Heart right ventricle (tissue), 16 donors: ENCODE data around the gene CIC. TPM values are rescaled to one million over a fixed set of nuclear protein-coding genes. Genes with fewer than 3 reads are reported as not detected.
A peak's percentile ranks its signal among the peaks of the same experiment; 100 is the strongest.

Experiments
- ATAC-seq, 8 donors: fragments of 200-7000 bp; cut with Tn5 transposase; one replicate each; pipeline ENCODE4 v1.9.1; 2020; ENCODE audit warnings: mild to moderate bottlenecking in 8 of 8, moderate library complexity in 8 of 8, moderate number of reproducible peaks in 1 of 8
- DNase-seq, 2 donors: peaks; one replicate each; pipeline ENCODE4 v3.0.0-alpha.2; 2020
- H3K27ac ChIP-seq, 10 donors: fragments of 200-600 bp; sonication (generic) in 2 of 10; one replicate each; pipeline versions ENCODE4 v1.5.0 to v1.8.0; 2020 to 2022; ENCODE audit warnings: mild to moderate bottlenecking in 3 of 10
- H3K27me3 ChIP-seq, 7 donors: fragments of 200-600 bp; one replicate each; pipeline ENCODE4 v1.8.0; 2021 to 2022; ENCODE audit warnings: mild to moderate bottlenecking in 2 of 7
- H3K36me3 ChIP-seq, 9 donors: fragments of 200-600 bp; sonication (generic) in 1 of 9; one replicate each; pipeline versions ENCODE4 v1.5.0 to v1.8.0; 2020 to 2022; ENCODE audit warnings: mild to moderate bottlenecking in 2 of 9
- H3K4me1 ChIP-seq, 9 donors: fragments of 200-600 bp; sonication (generic) in 1 of 9; one replicate each; pipeline versions ENCODE4 v1.5.0 to v1.8.0; 2020 to 2022; ENCODE audit warnings: mild to moderate bottlenecking in 4 of 9
- H3K4me3 ChIP-seq, 10 donors: fragments of 200-600 bp; sonication (generic) in 2 of 10; one replicate each; pipeline versions ENCODE4 v1.5.0 to v1.8.0; 2020 to 2022; ENCODE audit warnings: mild to moderate bottlenecking in 7 of 10, moderate library complexity in 2 of 10
- H3K9me3 ChIP-seq, 11 donors: fragments of 200-600 bp in 10 of 11; sonication (generic) in 2 of 11; one replicate each; pipeline versions ENCODE4 v1.5.0 to v1.8.0; 2013 to 2022; ENCODE audit warnings: mild to moderate bottlenecking in 2 of 11, control low read depth in 1 of 11, moderate library complexity in 1 of 11
- WGBS, 2 donors: extraction: QIAGEN DNeasy Blood & Tissue Kit; methylation state at CpG; one replicate each; pipeline ENCODE4 v1.1.7; 2013; ENCODE audit warnings: inconsistent platforms in 1 of 2; 5-methylcytosine and 5-hydroxymethylcytosine counted together
- intact Hi-C, 10 donors: fragments of 100-400 bp; cut with DNase I; formaldehyde crosslinking; loops; one replicate each; pipeline versions ENCODE4 v1.11.1 to v1.14.2; 2022
- polyA plus RNA-seq, 2 donors: library from polyadenylated mRNA; stranded (reverse); fragments of 200-250 nt; gene quantifications; one replicate each; pipeline ENCODE4 v1.2.3, GENCODE V29; 2013
- total RNA-seq, 10 donors: library from RNA; stranded (reverse); fragmentation: NEBNext Ultra II Directional in 3 of 10; extraction: Animal tissue kit (Norgen Biotek cat#: 25700) in 3 of 10; gene quantifications; one replicate each; pipeline versions ENCODE4 v1.2.1 to v1.2.4, GENCODE V29; 2021 to 2023
- TF ChIP-seq, protein P1 (sequence below), 9 donors: fragments of 200-600 bp; sonication (generic) in 2 of 9; IDR thresholded peaks; one replicate each; pipeline versions ENCODE4 v1.5.0 to v1.8.0; 2021 to 2022; ENCODE audit warnings: antibody characterized with exemption in 9 of 9, mild to moderate bottlenecking in 5 of 9, moderate library complexity in 1 of 9
- donor health status: Arrhythmogenic right ventricular cardiomyopathy.
- donor health status: ischemic (EF 13 %, LVEDD 7.1; RV severe dilation, severe dysfunction).
- donor health status: healthy with polysubstance abuse.
- donor health status: DM: no; HTN: yes; CAD: no.
- donor health status: DM: no; HTN: no; CAD: no.
- donor health status: ischemic (EF 25% LVEDD 6.9; RV normal size, moderate dysfunction).
- donor health status: ischemic (EF 25% LVEDD 5.7; RV mildly dilated, moderate dysfunction).
- donor health status: healthy.
- donor health status: DM: yes; HTN: yes; CAD: no.
- donor health status: Ischemic cardiomyopathy.
- donor health status: ischemic (EF 35%, LVEDD 5.7; RV mildly dilated, moderate dysfunction).
- donor health status: nonischemic (EF 11% LVEDD 7.7; RV severe dilation, severe dysfunction).
- donor health status: DM: yes; HTN: yes; CAD: no.
- donor health status: PGD.
- donor health status: ischemic (EF 29% LVEDD 5.4; RV normal size, mild dysfunction).
- donor health status: nonischemic (EF 23%, LVEDD 6.1; RV moderate dilation, normal function).

CIC gene
- total and polyA plus RNA-seq, 12 donors: 17.6 to 42.0 (median 32.0) TPM

GRCh38 chr19:42325896-42326771 lies 57.1 kb downstream of the CIC start:
- 3 to 4% methylated on average over 37 of the region's 37 CpGs for WGBS, 2 donors
- ATAC-seq (peak; percentile 2 to 54 (median 32)), DNase-seq (no peak)
- intact Hi-C loops: loop anchor here in 6 of 10 donors (1.0 to 10.0 kb wide), 5 partner anchors 71 to 193 kb away; partner anchors contain the start of gene POU2F2 (in 6 of the 6)
- Histone ChIP-seq H3K9me3 (no peaks in the 10 kb centered on the region), H3K27ac (peak overlapping the region; percentile 51 to 90 (median 84)), H3K27me3 (peaks cover 12 to 35% (median 26%) of the 10 kb centered on the region in 7 donors), H3K4me1 (peaks cover 9 to 36% (median 29%) of the 10 kb centered on the region in 9 donors), H3K36me3 (no peaks in the 10 kb centered on the region), H3K4me3 (peak overlapping the region; percentile 72 to 96 (median 84))
- TF ChIP-seq, protein P1, sequence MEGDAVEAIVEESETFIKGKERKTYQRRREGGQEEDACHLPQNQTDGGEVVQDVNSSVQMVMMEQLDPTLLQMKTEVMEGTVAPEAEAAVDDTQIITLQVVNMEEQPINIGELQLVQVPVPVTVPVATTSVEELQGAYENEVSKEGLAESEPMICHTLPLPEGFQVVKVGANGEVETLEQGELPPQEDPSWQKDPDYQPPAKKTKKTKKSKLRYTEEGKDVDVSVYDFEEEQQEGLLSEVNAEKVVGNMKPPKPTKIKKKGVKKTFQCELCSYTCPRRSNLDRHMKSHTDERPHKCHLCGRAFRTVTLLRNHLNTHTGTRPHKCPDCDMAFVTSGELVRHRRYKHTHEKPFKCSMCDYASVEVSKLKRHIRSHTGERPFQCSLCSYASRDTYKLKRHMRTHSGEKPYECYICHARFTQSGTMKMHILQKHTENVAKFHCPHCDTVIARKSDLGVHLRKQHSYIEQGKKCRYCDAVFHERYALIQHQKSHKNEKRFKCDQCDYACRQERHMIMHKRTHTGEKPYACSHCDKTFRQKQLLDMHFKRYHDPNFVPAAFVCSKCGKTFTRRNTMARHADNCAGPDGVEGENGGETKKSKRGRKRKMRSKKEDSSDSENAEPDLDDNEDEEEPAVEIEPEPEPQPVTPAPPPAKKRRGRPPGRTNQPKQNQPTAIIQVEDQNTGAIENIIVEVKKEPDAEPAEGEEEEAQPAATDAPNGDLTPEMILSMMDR (IDR thresholded peaks at IDR 0.05): peak in 2 of 9 donors; percentile 13 to 15

DNA sequence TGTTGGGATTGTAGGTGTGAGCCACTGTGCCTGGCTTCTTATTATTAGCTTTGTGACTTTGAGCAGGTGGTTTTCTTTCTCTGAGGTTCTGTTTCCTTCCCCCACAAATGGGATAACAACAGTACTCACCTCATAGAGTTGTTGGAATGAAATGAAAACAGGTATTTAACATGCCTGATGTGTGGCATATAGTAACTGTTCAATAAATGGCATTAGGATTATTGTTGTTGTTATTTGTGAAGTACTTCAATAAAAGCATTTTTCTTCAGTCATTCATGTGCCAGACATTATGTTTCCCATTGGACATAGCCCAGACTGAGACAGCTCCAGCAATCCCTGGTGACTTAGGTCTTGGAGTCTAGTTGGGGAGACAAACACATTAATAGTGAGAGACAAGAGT lies 57.9 kb downstream of the CIC start:
- peak overlapping the region in 4 of 10 donors; percentile 75 to 89 (median 87) for H3K4me3 ChIP-seq
- no peak overlapping the region for H3K27ac ChIP-seq
- DNase-seq: no peak
- intact Hi-C loops: loop anchor here in 5 of 10 donors (10.0 kb wide), 1 partner anchor 192 kb away; the partner anchor contains the start of gene POU2F2 (in 5 of the 5)
- H3K36me3 ChIP-seq: no peaks in the 10 kb centered on the region
- TF ChIP-seq, protein P1 (IDR thresholded peaks at IDR 0.05): no peak
- peaks cover 9 to 39% (median 29%) of the 10 kb centered on the region in 9 donors for H3K4me1 ChIP-seq
- no peaks in the 10 kb centered on the region for H3K9me3 ChIP-seq
- ATAC-seq: no peak
- peaks cover 12 to 31% (median 26%) of the 10 kb centered on the region in 7 donors for H3K27me3 ChIP-seq

DNA sequence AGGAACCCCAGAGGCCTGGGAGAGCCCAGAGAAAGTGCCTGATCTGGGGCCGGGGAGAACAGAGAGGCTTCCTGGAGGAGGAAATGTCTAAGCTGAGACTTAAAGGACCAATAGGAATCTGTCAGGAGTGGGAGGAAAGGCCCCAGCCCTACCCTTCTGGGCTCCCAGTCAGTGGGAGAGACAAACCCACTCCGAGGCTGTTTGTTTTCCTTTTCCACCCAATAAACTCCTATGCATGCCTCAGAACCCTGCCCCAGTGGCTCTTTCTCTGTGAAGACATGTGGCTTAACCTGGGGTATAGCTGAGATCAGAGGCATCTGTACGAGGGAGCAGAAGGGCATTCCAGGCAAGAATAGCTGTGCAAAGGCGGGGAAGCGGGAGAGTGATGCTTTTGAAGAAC lies 58.3 kb downstream of the CIC start:
- ATAC-seq: no peak
- no peak for DNase-seq
- intact Hi-C loops: loop anchor here in 5 of 10 donors (10.0 kb wide), 1 partner anchor 193 kb away; the partner anchor contains the start of gene POU2F2 (in 5 of the 5)
- Histone ChIP-seq H3K36me3 (no peaks in the 10 kb centered on the region), H3K27ac (no peak overlapping the region), H3K4me1 (peaks cover 9 to 43% (median 29%) of the 10 kb centered on the region in 9 donors), H3K27me3 (peaks cover 12 to 27% (median 23%) of the 10 kb centered on the region in 7 donors), H3K9me3 (no peaks in the 10 kb centered on the region), H3K4me3 (no peak overlapping the region)
- WGBS, 2 donors: 85 to 89% methylated on average over 5 of the region's 5 CpGs
- TF ChIP-seq, protein P1 (IDR thresholded peaks at IDR 0.05): no peak

DNA sequence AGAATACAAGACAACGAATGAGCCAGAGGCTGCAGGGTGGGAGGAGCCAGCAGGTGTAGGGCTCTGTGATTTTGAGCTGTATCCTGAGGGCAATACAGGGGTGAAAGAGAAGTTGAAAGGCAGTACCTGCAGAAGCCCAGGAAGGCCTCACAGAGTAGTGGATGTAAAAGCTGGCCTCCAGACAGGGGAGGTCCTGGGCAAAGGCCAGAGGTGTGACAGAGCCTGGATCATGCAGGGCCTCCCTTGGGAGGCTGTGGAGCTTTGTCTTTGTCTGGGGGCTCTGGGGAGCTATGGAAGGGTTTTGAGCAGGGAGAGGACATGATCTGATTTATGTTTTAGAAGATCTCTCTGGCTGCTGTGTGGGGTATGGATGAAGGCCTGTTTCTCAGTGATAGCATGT lies 59.1 kb downstream of the CIC start:
- Histone ChIP-seq H3K27me3 (peaks cover 12 to 20% (median 18%) of the 10 kb centered on the region in 7 donors), H3K4me3 (no peak overlapping the region), H3K36me3 (no peaks in the 10 kb centered on the region), H3K9me3 (no peaks in the 10 kb centered on the region), H3K27ac (no peak overlapping the region), H3K4me1 (peaks cover 9 to 45% (median 29%) of the 10 kb centered on the region in 9 donors)
- ATAC-seq (no peak), DNase-seq (no peak)
- TF ChIP-seq, protein P1 (IDR thresholded peaks at IDR 0.05): no peak
- intact Hi-C loops: loop anchor here in 5 of 10 donors (10.0 kb wide), 1 partner anchor 193 kb away; the partner anchor contains the start of gene POU2F2 (in 5 of the 5)
- WGBS, 2 donors: 62 to 75% methylated on average over 1 of the region's 1 CpG
